PC-9 (cell line): ENCODE measurements around the gene CHRNA7. TPM values are rescaled to one million over a fixed set of nuclear protein-coding genes. Genes with fewer than 3 reads are reported as not detected.

Experiments
- BruUV-seq: library from RNA; stranded (reverse); fragments of 400-500 nt; replicated peaks from 2 replicates; lab custom pipeline; 2021; lab: Mats Ljungman, UMichigan
- CTCF ChIA-PET: fragments of 300-600 bp; sonication (Branson Sonifier 250); formaldehyde crosslinking; loops from one replicate; lab custom pipeline; 2022; ENCODE audit warnings: antibody characterized with exemption; lab: Charles Lee
- POLR2A ChIA-PET: fragments of 300-600 bp; sonication (Branson Sonifier 250); formaldehyde crosslinking; loops from one replicate; lab custom pipeline; 2022; ENCODE audit warnings: antibody characterized with exemption; ENCODE audit not compliant: unreplicated experiment; lab: Charles Lee
- DNase-seq, 2 experiments: peaks; one replicate each; pipeline versions ENCODE4 v3.0.0 to v3.0.0-alpha.2; 2015 to 2022; ENCODE audit warnings: mixed read lengths in 1 of 2
- H2AFZ ChIP-seq: fragments of 200-600 bp; sonication (generic); 2 replicates; pipeline ENCODE4 v1.8.1; 2017; ENCODE audit warnings: antibody characterized with exemption
- H3F3A ChIP-seq: fragments of 200-600 bp; sonication (generic); 2 replicates; pipeline ENCODE4 v1.8.1; 2017; ENCODE audit warnings: antibody characterized with exemption, mild to moderate bottlenecking, low read depth; ENCODE audit not compliant: insufficient read depth
- H3K27ac ChIP-seq: fragments of 200-600 bp; sonication (generic); 2 replicates; pipeline ENCODE4 v1.6.1; 2016; ENCODE audit warnings: mixed run types
- H3K27me3 ChIP-seq: fragments of 200-600 bp; sonication (generic); 2 replicates; pipeline ENCODE4 v1.6.1; 2016; ENCODE audit warnings: low read depth, mixed run types; ENCODE audit not compliant: insufficient read depth
- H3K36me3 ChIP-seq: fragments of 200-600 bp; sonication (generic); 2 replicates; pipeline ENCODE4 v1.6.1; 2016; ENCODE audit warnings: low read depth, mixed run types
- H3K4me1 ChIP-seq: fragments of 200-600 bp; sonication (generic); replicated peaks from 2 replicates; pipeline ENCODE4 v1.6.1; 2016; ENCODE audit warnings: mixed run types; ENCODE audit not compliant: insufficient read depth
- H3K4me2 ChIP-seq: fragments of 200-600 bp; sonication (generic); 2 replicates; pipeline ENCODE4 v1.6.1; 2017; ENCODE audit warnings: mixed run types
- H3K4me3 ChIP-seq: fragments of 200-600 bp; sonication (generic); 2 replicates; pipeline ENCODE4 v1.6.1; 2016; ENCODE audit warnings: mixed run types
- H3K79me2 ChIP-seq: fragments of 200-600 bp; sonication (generic); 2 replicates; pipeline ENCODE4 v1.6.1; 2017; ENCODE audit warnings: low read depth, mixed run types
- H3K9me2 ChIP-seq: fragments of 200-600 bp; sonication (generic); 2 replicates; pipeline ENCODE4 v1.8.1; 2017; ENCODE audit warnings: mild to moderate bottlenecking; ENCODE audit not compliant: insufficient read depth
- H3K9me3 ChIP-seq: fragments of 200-600 bp; sonication (generic); 2 replicates; pipeline ENCODE4 v1.8.1; 2016; ENCODE audit warnings: low read depth; ENCODE audit not compliant: insufficient read depth
- H4K20me1 ChIP-seq: fragments of 200-600 bp; sonication (generic); 2 replicates; pipeline ENCODE4 v1.8.1; 2017; ENCODE audit not compliant: insufficient read depth
- EZH2 ChIP-seq: fragments of 200-600 bp; sonication (generic); IDR thresholded peaks from 2 replicates; pipeline ENCODE4 v1.8.0; 2017; ENCODE audit warnings: antibody characterized with exemption, low read depth
- intact Hi-C: fragments of 100-400 bp; cut with micrococcal nuclease; formaldehyde crosslinking; loops from one replicate; pipeline ENCODE4 v1.10.0; 2022; ENCODE audit not compliant: unreplicated experiment
- total RNA-seq: library from RNA; stranded (reverse); gene quantifications from 2 replicates; pipeline ENCODE4 v1.2.3, GENCODE V29; 2021
- TF ChIP-seq, protein P1 (sequence below): fragments of 200-600 bp; sonication (generic); conservative IDR thresholded peaks from 2 replicates; pipeline ENCODE4 v1.6.1; 2017; ENCODE audit warnings: mixed run types, antibody characterized with exemption, mild to moderate bottlenecking, moderate library complexity

CHRNA7 gene
- total RNA-seq, 1 experiment from 2014 or later, result not detected

DNA sequence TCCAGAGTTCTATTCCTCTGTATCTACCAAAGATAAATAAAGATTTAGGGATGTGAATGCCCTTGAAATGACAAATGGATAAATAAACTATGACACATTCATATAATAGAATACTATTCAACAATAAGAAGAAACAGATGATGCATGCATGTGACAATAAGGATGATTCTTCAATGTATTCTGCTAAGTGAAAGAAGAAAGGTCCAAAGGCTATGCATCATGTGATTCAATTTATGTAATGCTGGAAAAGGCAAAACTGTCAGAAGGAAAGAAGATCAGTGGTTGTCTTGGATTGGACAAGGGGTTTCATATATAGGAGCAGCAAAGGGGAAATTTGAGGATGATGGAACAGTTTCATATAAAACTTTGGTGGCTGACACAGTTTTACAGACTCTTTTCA is 32.6 kb upstream of the CHRNA7 start:
- Histone ChIP-seq H3K36me3 (no peaks in the 10 kb centered on the region), H3K4me1 (no peaks in the 10 kb centered on the region), H3K4me2 (no peak overlapping the region), H3K27ac (no peak overlapping the region), H3K79me2 (no peaks in the 10 kb centered on the region), H3K27me3 (no peaks in the 10 kb centered on the region), H3K4me3 (no peak overlapping the region), H3F3A (no peaks in the 10 kb centered on the region), H2AFZ (no peak overlapping the region), H4K20me1 (no peaks in the 10 kb centered on the region), H3K9me2 (no peaks in the 10 kb centered on the region), H3K9me3 (no peaks in the 10 kb centered on the region)
- TF ChIP-seq, protein P1, sequence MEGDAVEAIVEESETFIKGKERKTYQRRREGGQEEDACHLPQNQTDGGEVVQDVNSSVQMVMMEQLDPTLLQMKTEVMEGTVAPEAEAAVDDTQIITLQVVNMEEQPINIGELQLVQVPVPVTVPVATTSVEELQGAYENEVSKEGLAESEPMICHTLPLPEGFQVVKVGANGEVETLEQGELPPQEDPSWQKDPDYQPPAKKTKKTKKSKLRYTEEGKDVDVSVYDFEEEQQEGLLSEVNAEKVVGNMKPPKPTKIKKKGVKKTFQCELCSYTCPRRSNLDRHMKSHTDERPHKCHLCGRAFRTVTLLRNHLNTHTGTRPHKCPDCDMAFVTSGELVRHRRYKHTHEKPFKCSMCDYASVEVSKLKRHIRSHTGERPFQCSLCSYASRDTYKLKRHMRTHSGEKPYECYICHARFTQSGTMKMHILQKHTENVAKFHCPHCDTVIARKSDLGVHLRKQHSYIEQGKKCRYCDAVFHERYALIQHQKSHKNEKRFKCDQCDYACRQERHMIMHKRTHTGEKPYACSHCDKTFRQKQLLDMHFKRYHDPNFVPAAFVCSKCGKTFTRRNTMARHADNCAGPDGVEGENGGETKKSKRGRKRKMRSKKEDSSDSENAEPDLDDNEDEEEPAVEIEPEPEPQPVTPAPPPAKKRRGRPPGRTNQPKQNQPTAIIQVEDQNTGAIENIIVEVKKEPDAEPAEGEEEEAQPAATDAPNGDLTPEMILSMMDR, result no peak
- TF ChIP-seq EZH2, result no peak
- DNase-seq, result no peak
- ChIA-PET CTCF (no interaction called here), POLR2A (no interaction called here)
- intact Hi-C loops, result no loop called here
- BruUV-seq, result no TSS peak

DNA sequence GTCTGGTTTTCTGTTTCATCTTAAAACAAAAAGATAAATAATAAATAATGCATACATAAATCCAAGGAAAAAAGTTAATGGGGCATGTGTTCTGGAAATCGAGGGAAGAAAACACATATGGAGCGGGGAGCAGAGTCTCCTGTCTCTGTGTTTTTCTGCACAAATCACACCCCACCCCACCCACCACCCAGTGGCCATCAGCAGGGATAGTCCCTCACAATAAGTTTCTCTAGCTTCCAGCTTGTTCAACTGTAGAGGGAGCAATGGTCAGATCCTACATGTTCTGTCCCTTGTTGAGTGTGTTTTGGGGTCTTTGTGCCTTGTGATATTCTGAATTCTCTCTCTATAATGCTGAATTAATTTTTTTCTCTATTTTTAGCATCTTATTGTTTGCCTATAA is 26.8 kb upstream of the CHRNA7 start:
- Histone ChIP-seq H2AFZ (no peak overlapping the region), H3K4me3 (no peak overlapping the region), H3K36me3 (no peaks in the 10 kb centered on the region), H3K4me2 (no peak overlapping the region), H4K20me1 (no peaks in the 10 kb centered on the region), H3K27ac (no peak overlapping the region), H3K9me2 (no peaks in the 10 kb centered on the region), H3K9me3 (no peaks in the 10 kb centered on the region), H3K4me1 (no peaks in the 10 kb centered on the region), H3F3A (no peaks in the 10 kb centered on the region), H3K79me2 (no peaks in the 10 kb centered on the region), H3K27me3 (no peaks in the 10 kb centered on the region)
- DNase-seq, result no peak
- CTCF ChIA-PET, result no interaction called here
- BruUV-seq, result no TSS peak
- no peak for TF ChIP-seq EZH2
- TF ChIP-seq, protein P1, result no peak
- POLR2A ChIA-PET, result no interaction called here
- intact Hi-C loops, result no loop called here

DNA sequence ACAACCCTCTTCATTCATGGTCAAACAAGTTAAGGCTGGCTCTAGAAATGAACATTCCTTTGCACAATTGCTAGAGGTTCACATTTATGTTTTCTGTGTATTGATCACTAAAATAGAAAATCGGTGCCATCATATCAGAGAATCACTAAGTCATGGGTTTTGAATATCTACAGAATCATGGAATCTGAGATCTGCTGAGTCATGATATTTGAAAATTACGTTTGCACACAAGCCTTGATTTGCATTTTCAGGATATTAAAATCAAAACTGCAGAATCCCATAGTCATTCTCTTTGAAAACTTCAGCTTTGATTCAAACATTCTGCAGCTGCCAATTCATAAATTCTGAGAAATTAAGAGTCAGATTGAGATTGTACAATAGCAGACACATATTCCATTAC is 26.1 kb upstream of the CHRNA7 start:
- Histone ChIP-seq H3K79me2 (no peaks in the 10 kb centered on the region), H3K9me2 (no peaks in the 10 kb centered on the region), H3K36me3 (no peaks in the 10 kb centered on the region), H3K4me1 (no peaks in the 10 kb centered on the region), H2AFZ (no peak overlapping the region), H3K27ac (no peak overlapping the region), H3K27me3 (no peaks in the 10 kb centered on the region), H3K4me2 (no peak overlapping the region), H3K4me3 (no peak overlapping the region), H3K9me3 (no peaks in the 10 kb centered on the region), H3F3A (no peaks in the 10 kb centered on the region), H4K20me1 (no peaks in the 10 kb centered on the region)
- BruUV-seq, result no TSS peak
- intact Hi-C loops, result no loop called here
- TF ChIP-seq, protein P1, result no peak
- TF ChIP-seq EZH2, result no peak
- CTCF ChIA-PET, result no interaction called here
- POLR2A ChIA-PET, result no interaction called here
- no peak for DNase-seq
